H1 (cell line): ENCODE data around the gene MRI1.

ENCODE experiments used
- EP300 ChIP-seq, 2 experiments: IDR thresholded peaks; 1 replicate in 1 of 2; 2 replicates in 1 of 2; pipeline ENCODE4 v1.6.1; 2011 to 2012; ENCODE audit warnings: low read depth in 2 of 2, low read length in 2 of 2, mild to moderate bottlenecking in 2 of 2, borderline replicate concordance in 1 of 2, inconsistent platforms in 1 of 2, moderate library complexity in 1 of 2
- EZH2 ChIP-seq: fragments of 200-600 bp; sonication (generic); IDR thresholded peaks from 2 replicates; pipeline ENCODE4 v1.7.1; 2012; ENCODE audit warnings: low read depth, mild to moderate bottlenecking, moderate library complexity, low read length, inconsistent platforms; ENCODE audit not compliant: severe bottlenecking
- FOSL1 ChIP-seq: IDR thresholded peaks from 2 replicates; pipeline ENCODE4 v1.6.1; 2011; ENCODE audit warnings: mild to moderate bottlenecking, low read depth, low read length, moderate library complexity; ENCODE audit not compliant: insufficient read depth
- JUN ChIP-seq: IDR thresholded peaks from 2 replicates; pipeline ENCODE4 v1.6.1; 2011; ENCODE audit warnings: low read depth, mild to moderate bottlenecking, improper control_type of control experiment, low read length
- POLR2A ChIP-seq, 2 experiments: IDR thresholded peaks; 1 replicate in 1 of 2; 2 replicates in 1 of 2; pipeline ENCODE4 v1.6.1; 2011; ENCODE audit warnings: low read depth in 2 of 2, low read length in 2 of 2, mild to moderate bottlenecking in 2 of 2; ENCODE audit errors: control extremely low read depth in 1 of 2
- POLR2AphosphoS5 ChIP-seq: IDR thresholded peaks from 2 replicates; pipeline ENCODE4 v1.6.1; 2011; ENCODE audit warnings: low read depth, low read length
- RAD21 ChIP-seq, 2 experiments: IDR thresholded peaks in 1 of 2; conservative IDR thresholded peaks in 1 of 2; 2 replicates each; pipeline ENCODE4 v1.6.1; 2011; ENCODE audit warnings: low read depth in 2 of 2, low read length in 2 of 2, improper control_type of control experiment in 1 of 2, inconsistent platforms in 1 of 2, mild to moderate bottlenecking in 1 of 2, moderate library complexity in 1 of 2
- RFX5 ChIP-seq: IDR thresholded peaks from 2 replicates; pipeline ENCODE4 v1.6.1; 2011; ENCODE audit warnings: low read depth, low read length, improper control_type of control experiment, borderline replicate concordance
- RXRA ChIP-seq: IDR thresholded peaks from 2 replicates; pipeline ENCODE4 v1.6.1; 2011; ENCODE audit warnings: low read depth, mild to moderate bottlenecking, low read length, moderate library complexity; ENCODE audit not compliant: insufficient read depth
- SIRT6 ChIP-seq: IDR thresholded peaks from one replicate; pipeline ENCODE4 v1.7.1; 2012; ENCODE audit warnings: low read length, inconsistent platforms
- SP4 ChIP-seq: IDR thresholded peaks from 2 replicates; pipeline ENCODE4 v1.6.1; 2012; ENCODE audit warnings: low read length, inconsistent platforms
- TAF1 ChIP-seq: IDR thresholded peaks from 2 replicates; pipeline ENCODE4 v1.6.1; 2011; ENCODE audit warnings: mild to moderate bottlenecking, low read depth, low read length
- TF ChIP-seq, protein P1 (sequence below): IDR thresholded peaks from 2 replicates; pipeline ENCODE4 v1.6.1; 2012; ENCODE audit warnings: inconsistent platforms
- TF ChIP-seq, protein P2 (sequence below), 3 experiments: IDR thresholded peaks; 1 replicate in 2 of 3; 2 replicates in 1 of 3; pipeline versions ENCODE4 v1.5.1 to v1.6.1; 2011; ENCODE audit warnings: low read length in 3 of 3, mild to moderate bottlenecking in 3 of 3, inconsistent platforms in 2 of 3, low read depth in 1 of 3, moderate library complexity in 1 of 3; ENCODE audit not compliant: insufficient read depth in 1 of 3; ENCODE audit errors: control extremely low read depth in 1 of 3

DNA sequence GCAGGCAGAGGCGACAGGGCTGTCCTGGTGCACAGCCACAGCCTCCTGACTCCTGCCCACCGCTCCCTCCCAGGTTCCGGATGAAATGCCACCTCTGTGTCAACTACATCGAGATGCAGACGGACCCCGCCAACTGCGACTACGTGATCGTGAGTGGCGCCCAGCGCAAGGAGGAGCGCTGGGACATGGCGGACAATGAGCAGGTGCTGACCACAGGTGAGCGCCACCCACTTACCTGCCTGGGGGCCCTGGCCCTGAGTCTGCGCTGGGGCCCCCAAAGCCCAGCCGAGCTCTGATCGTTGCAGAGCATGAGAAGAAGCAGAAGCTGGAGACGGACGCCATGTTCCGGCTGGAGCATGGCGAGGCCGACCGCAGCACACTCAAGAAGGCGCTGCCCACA is 5.5 kb upstream of the MRI1 start:
- TF ChIP-seq RXRA (no peak), POLR2AphosphoS5 (no peak), EP300 (IDR thresholded peaks at IDR 0.05; ENCODE audit: borderline replicate concordance in 1 of 2, low read depth in 2 of 2, low read length in 2 of 2) (no peak), FOSL1 (no peak), POLR2A (IDR thresholded peaks at IDR 0.05; ENCODE audit: control extremely low read depth in 1 of 2, low read depth in 2 of 2, low read length in 2 of 2) (no peak), RFX5 (no peak), JUN (no peak), TAF1 (no peak), EZH2 (no peak), SIRT6 (no peak), RAD21 (IDR thresholded peaks at IDR 0.05 in 1 of 2, conservative IDR thresholded peaks at IDR 0.05 in 1 of 2; ENCODE audit: low read depth in 2 of 2, low read length in 2 of 2) (no peak), SP4 (no peak)
- TF ChIP-seq, protein P1, sequence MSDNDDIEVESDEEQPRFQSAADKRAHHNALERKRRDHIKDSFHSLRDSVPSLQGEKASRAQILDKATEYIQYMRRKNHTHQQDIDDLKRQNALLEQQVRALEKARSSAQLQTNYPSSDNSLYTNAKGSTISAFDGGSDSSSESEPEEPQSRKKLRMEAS, result no peak
- TF ChIP-seq, protein P2, sequence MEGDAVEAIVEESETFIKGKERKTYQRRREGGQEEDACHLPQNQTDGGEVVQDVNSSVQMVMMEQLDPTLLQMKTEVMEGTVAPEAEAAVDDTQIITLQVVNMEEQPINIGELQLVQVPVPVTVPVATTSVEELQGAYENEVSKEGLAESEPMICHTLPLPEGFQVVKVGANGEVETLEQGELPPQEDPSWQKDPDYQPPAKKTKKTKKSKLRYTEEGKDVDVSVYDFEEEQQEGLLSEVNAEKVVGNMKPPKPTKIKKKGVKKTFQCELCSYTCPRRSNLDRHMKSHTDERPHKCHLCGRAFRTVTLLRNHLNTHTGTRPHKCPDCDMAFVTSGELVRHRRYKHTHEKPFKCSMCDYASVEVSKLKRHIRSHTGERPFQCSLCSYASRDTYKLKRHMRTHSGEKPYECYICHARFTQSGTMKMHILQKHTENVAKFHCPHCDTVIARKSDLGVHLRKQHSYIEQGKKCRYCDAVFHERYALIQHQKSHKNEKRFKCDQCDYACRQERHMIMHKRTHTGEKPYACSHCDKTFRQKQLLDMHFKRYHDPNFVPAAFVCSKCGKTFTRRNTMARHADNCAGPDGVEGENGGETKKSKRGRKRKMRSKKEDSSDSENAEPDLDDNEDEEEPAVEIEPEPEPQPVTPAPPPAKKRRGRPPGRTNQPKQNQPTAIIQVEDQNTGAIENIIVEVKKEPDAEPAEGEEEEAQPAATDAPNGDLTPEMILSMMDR (IDR thresholded peaks at IDR 0.05; ENCODE audit: control extremely low read depth in 1 of 3, insufficient read depth in 1 of 3, low read depth in 1 of 3, low read length in 3 of 3), result no peak
